Sigmoid colon (tissue), 4 donors: ENCODE measurements around the gene EIF1AD.

Experiments used
- EP300 ChIP-seq, 4 donors: sonication (generic); formaldehyde crosslinking; IDR thresholded peaks; one replicate each; pipeline ENCODE4 v1.6.1; 2017; ENCODE audit warnings: antibody characterized with exemption in 4 of 4
- POLR2A ChIP-seq, 2 donors: fragments of 450-650 bp; IDR thresholded peaks; one replicate each; pipeline ENCODE4 v1.6.1; 2016; ENCODE audit warnings: antibody characterized with exemption in 2 of 2, mild to moderate bottlenecking in 2 of 2, moderate library complexity in 2 of 2
- POLR2AphosphoS5 ChIP-seq, 4 donors: sonication (generic); formaldehyde crosslinking; IDR thresholded peaks; one replicate each; pipeline ENCODE4 v1.6.1; 2017; ENCODE audit warnings: antibody characterized with exemption in 4 of 4
- TF ChIP-seq, protein P1 (sequence below), 4 experiments: fragments of 450-650 bp in 3 of 4; fragments of 200-600 bp in 1 of 4; IDR thresholded peaks; one replicate each; pipeline ENCODE4 v1.5.1; 2016 to 2019; ENCODE audit warnings: antibody characterized with exemption in 4 of 4, mild to moderate bottlenecking in 3 of 4, moderate library complexity in 2 of 4

GRCh38 chr11:66001942-66002647, at the start of gene EIF1AD, which contains the start of gene BANF1:
- TF ChIP-seq, protein P1, sequence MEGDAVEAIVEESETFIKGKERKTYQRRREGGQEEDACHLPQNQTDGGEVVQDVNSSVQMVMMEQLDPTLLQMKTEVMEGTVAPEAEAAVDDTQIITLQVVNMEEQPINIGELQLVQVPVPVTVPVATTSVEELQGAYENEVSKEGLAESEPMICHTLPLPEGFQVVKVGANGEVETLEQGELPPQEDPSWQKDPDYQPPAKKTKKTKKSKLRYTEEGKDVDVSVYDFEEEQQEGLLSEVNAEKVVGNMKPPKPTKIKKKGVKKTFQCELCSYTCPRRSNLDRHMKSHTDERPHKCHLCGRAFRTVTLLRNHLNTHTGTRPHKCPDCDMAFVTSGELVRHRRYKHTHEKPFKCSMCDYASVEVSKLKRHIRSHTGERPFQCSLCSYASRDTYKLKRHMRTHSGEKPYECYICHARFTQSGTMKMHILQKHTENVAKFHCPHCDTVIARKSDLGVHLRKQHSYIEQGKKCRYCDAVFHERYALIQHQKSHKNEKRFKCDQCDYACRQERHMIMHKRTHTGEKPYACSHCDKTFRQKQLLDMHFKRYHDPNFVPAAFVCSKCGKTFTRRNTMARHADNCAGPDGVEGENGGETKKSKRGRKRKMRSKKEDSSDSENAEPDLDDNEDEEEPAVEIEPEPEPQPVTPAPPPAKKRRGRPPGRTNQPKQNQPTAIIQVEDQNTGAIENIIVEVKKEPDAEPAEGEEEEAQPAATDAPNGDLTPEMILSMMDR (IDR thresholded peaks at IDR 0.05): no peak
- TF ChIP-seq EP300 (IDR thresholded peaks at IDR 0.05) (no peak), POLR2A (IDR thresholded peaks at IDR 0.05) (peak; percentile 17 to 56), POLR2AphosphoS5 (IDR thresholded peaks at IDR 0.05) (peak; percentile 77 to 90 (median 84))
